Activated naive CD4-positive, alpha-beta T cell treated with anti-CD3 and anti-CD28 coated beads, Interleukin-2, amount 50 U/mL, for 24 hours (primary cell): Measurements from ENCODE around the gene GFRA1.

Source experiments
- H3K27ac Mint-ChIP-seq: one replicate; pipeline ENCODE4 v1.8.0; 2021; ENCODE audit warnings: mild to moderate bottlenecking, mixed read lengths
- H3K27me3 Mint-ChIP-seq: one replicate; pipeline ENCODE4 v1.8.0; 2021; ENCODE audit warnings: mixed read lengths
- H3K36me3 Mint-ChIP-seq: one replicate; pipeline ENCODE4 v1.8.0; 2021; ENCODE audit warnings: mixed read lengths
- H3K4me1 Mint-ChIP-seq: one replicate; pipeline ENCODE4 v1.8.0; 2021; ENCODE audit warnings: mixed read lengths
- H3K4me3 Mint-ChIP-seq: one replicate; pipeline ENCODE4 v1.8.0; 2021; ENCODE audit warnings: mild to moderate bottlenecking, mixed read lengths
- H3K9me3 Mint-ChIP-seq: one replicate; pipeline ENCODE4 v1.8.0; 2021; ENCODE audit warnings: mixed read lengths

Gene GFRA1

GRCh38 chr10:116106611-116107010 is 166.4 kb downstream of the GFRA1 start:
- Mint-ChIP-seq H3K4me3 (no peak overlapping the region), H3K36me3 (no peaks in the 10 kb centered on the region), H3K4me1 (no peaks in the 10 kb centered on the region), H3K27me3 (no peaks in the 10 kb centered on the region), H3K9me3 (no peaks in the 10 kb centered on the region), H3K27ac (no peak overlapping the region)

DNA sequence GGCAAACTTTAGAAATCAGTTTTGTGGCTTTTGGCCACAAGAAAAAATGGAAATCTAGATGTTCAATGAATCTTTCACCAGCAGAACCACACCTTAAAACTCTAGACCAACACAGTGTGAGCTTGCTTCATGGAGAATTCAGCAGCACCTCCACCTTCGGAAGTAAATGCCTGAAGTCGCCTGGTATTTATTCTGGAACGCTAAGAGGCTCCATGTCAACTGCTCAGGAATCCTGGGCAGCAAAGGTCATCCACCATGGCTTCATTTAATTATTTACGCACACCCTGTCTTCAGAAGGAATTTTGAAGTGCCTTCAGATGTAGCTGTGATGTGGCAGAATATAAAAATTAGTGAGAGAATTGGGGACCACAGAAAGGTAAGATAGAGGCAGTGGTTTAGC is 167.7 kb downstream of the GFRA1 start:
- Mint-ChIP-seq H3K27me3 (no peaks in the 10 kb centered on the region), H3K9me3 (no peaks in the 10 kb centered on the region), H3K4me1 (no peaks in the 10 kb centered on the region), H3K27ac (no peak overlapping the region), H3K36me3 (no peaks in the 10 kb centered on the region), H3K4me3 (no peak overlapping the region)

DNA sequence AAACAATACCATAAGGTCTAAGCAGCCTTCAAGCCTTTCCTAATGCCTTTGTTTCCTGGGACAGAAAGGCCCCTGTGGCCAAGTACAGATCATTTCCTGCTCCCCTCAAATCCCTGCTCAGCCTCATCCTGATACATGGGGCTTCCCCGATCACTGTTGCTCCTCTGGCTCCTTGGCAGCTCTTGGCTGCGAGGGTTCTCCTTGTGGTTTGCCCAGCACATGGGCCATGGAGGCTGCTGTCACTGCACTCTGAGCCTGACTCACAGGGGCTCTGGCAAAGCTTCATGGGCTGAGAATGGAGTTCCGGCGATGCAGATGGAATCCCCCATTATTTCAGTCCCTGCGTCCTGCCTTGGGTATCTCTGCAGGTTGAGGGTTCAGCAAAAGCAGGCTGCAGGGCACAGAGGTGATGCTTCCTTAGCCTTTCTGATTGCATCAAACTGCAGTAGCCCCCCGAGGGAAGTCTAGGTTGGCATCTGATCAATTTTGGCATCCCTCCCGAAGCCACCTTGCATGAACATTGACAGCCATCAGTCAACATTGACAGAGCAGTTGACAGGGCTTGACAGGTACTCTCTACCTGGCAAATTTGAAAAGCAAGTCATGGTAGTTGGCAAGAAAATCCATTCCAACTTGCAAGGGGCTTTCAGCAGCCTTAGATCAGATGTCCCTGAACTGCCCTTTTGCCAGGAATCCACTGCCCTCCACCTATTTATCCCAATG is 168.6 kb downstream of the GFRA1 start:
- Mint-ChIP-seq H3K36me3 (no peaks in the 10 kb centered on the region), H3K4me3 (no peak overlapping the region), H3K4me1 (no peaks in the 10 kb centered on the region), H3K9me3 (no peaks in the 10 kb centered on the region), H3K27ac (no peak overlapping the region), H3K27me3 (no peaks in the 10 kb centered on the region)

- no peaks in the 10 kb centered on the region for H3K4me1 Mint-ChIP-seq
These were observed 169.3 kb downstream of the GFRA1 start for GRCh38 chr10:116103668-116104067.

DNA sequence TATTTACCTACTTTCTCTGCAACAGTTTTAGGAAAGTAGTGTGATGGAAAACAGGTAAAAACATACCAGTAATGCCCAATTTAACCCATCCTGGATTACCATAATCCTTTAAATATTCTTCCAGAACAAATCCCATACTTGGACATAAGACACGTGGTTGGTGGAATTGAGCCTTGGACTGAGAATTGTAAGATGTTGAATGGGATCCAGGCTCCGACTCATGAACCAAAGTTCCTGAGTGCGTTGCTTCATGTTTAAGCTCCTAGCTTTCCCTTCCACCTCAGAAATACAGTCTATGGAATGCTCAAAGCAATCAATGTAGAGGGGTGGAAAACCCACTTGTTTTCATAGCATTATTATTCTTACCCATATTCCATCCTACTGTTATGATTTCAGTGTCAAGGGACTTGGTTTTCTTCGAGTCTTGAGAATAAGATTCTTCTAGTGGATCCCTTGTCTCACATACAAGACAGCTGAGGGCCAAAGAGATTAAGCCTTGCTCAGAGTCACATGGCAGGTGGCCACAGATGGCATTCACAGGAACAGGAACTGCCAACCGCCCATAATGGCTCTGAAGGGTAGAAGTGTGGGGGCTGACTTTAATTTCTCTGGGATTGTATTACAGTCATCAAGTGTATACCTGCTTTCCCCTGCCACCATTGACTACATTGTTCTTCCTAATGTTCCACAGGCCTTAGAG is 171.2 kb downstream of the GFRA1 start:
- Mint-ChIP-seq H3K27ac (no peak overlapping the region), H3K27me3 (no peaks in the 10 kb centered on the region), H3K4me3 (no peak overlapping the region), H3K36me3 (no peaks in the 10 kb centered on the region), H3K9me3 (no peaks in the 10 kb centered on the region), H3K4me1 (no peaks in the 10 kb centered on the region)

More at GRCh38 chr10:116103668-116104067, 169.3 kb downstream of the GFRA1 start:
- Mint-ChIP-seq H3K27ac (no peak overlapping the region), H3K4me3 (no peak overlapping the region), H3K27me3 (no peaks in the 10 kb centered on the region), H3K9me3 (no peaks in the 10 kb centered on the region), H3K36me3 (no peaks in the 10 kb centered on the region)

- Mint-ChIP-seq H3K36me3 (no peaks in the 10 kb centered on the region), H3K4me1 (no peaks in the 10 kb centered on the region), H3K27ac (no peak overlapping the region), H3K4me3 (no peak overlapping the region), H3K9me3 (no peaks in the 10 kb centered on the region), H3K27me3 (no peaks in the 10 kb centered on the region)
These were observed 172.0 kb downstream of the GFRA1 start for GRCh38 chr10:116100984-116101383.

DNA sequence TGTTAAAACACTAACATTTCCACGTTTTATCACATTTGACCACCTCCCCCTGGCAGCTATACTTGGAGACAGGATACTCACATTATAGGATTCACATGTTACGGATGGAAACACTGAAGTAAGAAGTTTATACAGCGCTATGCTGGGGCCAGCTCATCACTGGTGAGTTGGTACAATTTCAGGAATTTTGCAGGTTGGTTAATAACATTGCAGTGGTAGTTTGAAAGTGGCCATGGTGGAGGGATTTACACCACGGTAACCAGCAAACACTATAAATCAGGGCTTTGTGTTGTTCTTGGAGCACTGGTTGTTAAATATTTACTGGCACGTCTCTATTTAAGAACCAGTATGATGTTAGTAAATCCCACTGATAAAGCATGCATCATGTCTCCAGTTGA is 174.0 kb downstream of the GFRA1 start:
- Mint-ChIP-seq H3K36me3 (no peaks in the 10 kb centered on the region), H3K27ac (no peak overlapping the region), H3K27me3 (no peaks in the 10 kb centered on the region), H3K4me3 (no peak overlapping the region), H3K9me3 (no peaks in the 10 kb centered on the region), H3K4me1 (no peaks in the 10 kb centered on the region)

DNA sequence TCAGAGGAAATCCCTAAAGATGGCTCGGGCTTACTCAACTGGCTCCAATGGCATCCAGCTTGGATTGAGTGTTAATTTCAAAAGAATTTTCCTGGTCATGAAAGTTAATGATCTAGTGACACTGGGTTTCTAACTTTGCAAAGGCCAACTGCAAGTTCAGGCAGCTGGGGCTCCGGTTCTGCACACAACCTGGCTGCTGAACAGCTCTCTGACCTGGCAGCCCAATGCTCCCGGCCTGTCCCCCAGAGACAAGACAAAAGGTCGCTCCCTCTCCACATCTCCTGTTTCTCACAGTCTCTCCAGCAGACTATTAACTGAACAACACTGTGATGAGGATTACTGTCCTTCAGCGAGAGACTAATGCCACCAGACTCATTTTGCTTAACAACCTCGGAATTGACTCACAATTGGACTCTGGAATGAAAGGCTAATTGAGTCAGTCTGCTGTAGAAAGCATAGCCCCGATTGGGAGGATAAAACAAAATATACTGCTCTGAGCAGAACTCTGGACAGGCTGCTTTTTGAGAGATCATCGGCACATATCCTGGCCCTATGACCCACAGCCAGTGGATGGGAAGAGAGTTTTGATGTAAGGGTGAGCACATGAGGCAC is 174.5 kb downstream of the GFRA1 start:
- Mint-ChIP-seq H3K4me1 (no peaks in the 10 kb centered on the region), H3K27ac (no peak overlapping the region), H3K9me3 (no peaks in the 10 kb centered on the region), H3K4me3 (no peak overlapping the region), H3K27me3 (no peaks in the 10 kb centered on the region), H3K36me3 (no peaks in the 10 kb centered on the region)

- no peak overlapping the region for H3K4me3 Mint-ChIP-seq
- no peaks in the 10 kb centered on the region for H3K27me3 Mint-ChIP-seq
- no peaks in the 10 kb centered on the region for H3K36me3 Mint-ChIP-seq
- H3K4me1 Mint-ChIP-seq = no peaks in the 10 kb centered on the region
- no peak overlapping the region for H3K27ac Mint-ChIP-seq
- no peaks in the 10 kb centered on the region for H3K9me3 Mint-ChIP-seq
These were observed 175.7 kb downstream of the GFRA1 start for GRCh38 chr10:116097239-116097784.

- no peaks in the 10 kb centered on the region for H3K36me3 Mint-ChIP-seq
- H3K9me3 Mint-ChIP-seq = no peaks in the 10 kb centered on the region
- no peak overlapping the region for H3K4me3 Mint-ChIP-seq
- no peaks in the 10 kb centered on the region for H3K27me3 Mint-ChIP-seq
- no peaks in the 10 kb centered on the region for H3K4me1 Mint-ChIP-seq
- no peak overlapping the region for H3K27ac Mint-ChIP-seq
These were observed 176.5 kb downstream of the GFRA1 start for GRCh38 chr10:116096526-116096925.

GRCh38 chr10:116094356-116094755 is 178.7 kb downstream of the GFRA1 start:
- Mint-ChIP-seq H3K9me3 (no peaks in the 10 kb centered on the region), H3K27ac (no peak overlapping the region), H3K27me3 (no peaks in the 10 kb centered on the region), H3K4me1 (no peaks in the 10 kb centered on the region), H3K36me3 (no peaks in the 10 kb centered on the region), H3K4me3 (no peak overlapping the region)

GRCh38 chr10:116093031-116093430 is 180.0 kb downstream of the GFRA1 start:
- Mint-ChIP-seq H3K4me1 (no peaks in the 10 kb centered on the region), H3K9me3 (no peaks in the 10 kb centered on the region), H3K27ac (no peak overlapping the region), H3K27me3 (no peaks in the 10 kb centered on the region), H3K4me3 (no peak overlapping the region), H3K36me3 (no peaks in the 10 kb centered on the region)

DNA sequence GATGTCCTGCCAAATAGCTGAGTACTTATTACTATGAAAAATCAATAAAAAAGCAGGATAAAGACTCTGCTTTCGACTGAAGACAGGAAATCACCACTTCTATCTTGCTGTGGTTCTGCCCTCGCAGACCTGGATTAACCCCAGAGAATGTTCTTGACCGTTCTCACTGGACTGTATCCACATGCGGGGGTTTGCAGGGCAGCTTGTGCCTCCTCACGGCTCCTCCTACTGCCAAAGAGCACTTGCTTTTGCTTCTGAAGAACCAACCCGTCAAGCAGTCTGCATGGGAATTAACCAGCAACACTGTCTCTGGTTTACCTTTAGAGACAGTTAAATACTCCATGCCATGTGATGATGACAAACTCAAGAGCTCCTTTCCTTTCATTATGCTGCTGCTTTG is 184.0 kb downstream of the GFRA1 start:
- no peak overlapping the region for H3K27ac Mint-ChIP-seq
- no peaks in the 10 kb centered on the region for H3K4me1 Mint-ChIP-seq
- H3K4me3 Mint-ChIP-seq = no peak overlapping the region
- H3K27me3 Mint-ChIP-seq = no peaks in the 10 kb centered on the region
- H3K36me3 Mint-ChIP-seq = no peaks in the 10 kb centered on the region
- no peaks in the 10 kb centered on the region for H3K9me3 Mint-ChIP-seq

GRCh38 chr10:116085323-116085722 is 187.7 kb downstream of the GFRA1 start:
- H3K27me3 Mint-ChIP-seq = no peaks in the 10 kb centered on the region
- no peak overlapping the region for H3K27ac Mint-ChIP-seq
- H3K36me3 Mint-ChIP-seq = no peaks in the 10 kb centered on the region
- H3K4me1 Mint-ChIP-seq = no peaks in the 10 kb centered on the region
- H3K4me3 Mint-ChIP-seq = no peak overlapping the region
- H3K9me3 Mint-ChIP-seq = no peaks in the 10 kb centered on the region

DNA sequence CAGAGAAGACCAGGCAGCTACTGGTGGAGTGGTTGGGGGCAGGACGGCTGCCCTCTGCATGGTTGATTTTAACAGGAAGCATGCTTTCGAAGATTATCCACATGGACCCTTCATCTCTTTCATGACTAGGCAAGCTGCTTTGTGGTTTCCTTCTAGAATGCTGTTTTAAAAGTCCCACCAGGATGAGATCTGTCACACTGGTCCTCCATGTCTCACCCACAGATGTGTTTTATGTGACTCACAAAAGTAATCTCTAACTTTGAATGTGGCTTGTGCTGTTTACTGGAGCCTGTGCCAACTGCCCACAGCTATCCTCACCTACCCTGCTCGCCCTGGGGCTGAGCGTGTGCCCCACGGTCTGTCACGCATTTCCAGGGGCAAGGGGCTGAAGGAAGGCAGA is 188.8 kb downstream of the GFRA1 start:
- Mint-ChIP-seq H3K9me3 (no peaks in the 10 kb centered on the region), H3K4me1 (no peaks in the 10 kb centered on the region), H3K36me3 (no peaks in the 10 kb centered on the region), H3K4me3 (no peak overlapping the region), H3K27ac (no peak overlapping the region), H3K27me3 (no peaks in the 10 kb centered on the region)

DNA sequence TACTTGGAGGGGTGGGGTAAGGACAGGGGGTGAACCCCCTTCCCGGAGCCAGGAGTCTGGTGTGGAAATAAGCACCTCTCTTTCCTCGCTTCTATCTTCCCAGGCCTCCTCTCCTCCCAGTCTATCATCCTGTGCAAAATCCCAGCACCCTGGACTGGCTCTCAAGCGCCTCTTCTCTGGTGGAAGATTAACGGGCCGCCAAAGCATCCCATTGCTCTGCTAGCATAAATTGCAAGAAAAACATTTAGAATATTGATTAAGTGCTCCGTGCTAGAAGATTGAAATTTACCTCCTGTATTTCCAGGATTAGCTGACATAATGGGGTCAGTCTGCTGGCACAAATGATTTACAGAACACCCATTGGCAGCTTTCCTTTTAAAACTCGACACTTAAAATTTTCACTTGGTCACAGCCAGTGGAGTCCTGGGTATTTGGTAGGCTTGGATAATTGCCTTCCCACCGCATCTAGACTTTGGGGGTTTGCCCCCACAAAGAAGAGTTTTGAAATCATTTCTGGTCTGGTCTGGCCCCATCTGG is 189.7 kb downstream of the GFRA1 start:
- Mint-ChIP-seq H3K36me3 (no peaks in the 10 kb centered on the region), H3K4me3 (no peak overlapping the region), H3K9me3 (no peaks in the 10 kb centered on the region), H3K27me3 (no peaks in the 10 kb centered on the region), H3K27ac (no peak overlapping the region), H3K4me1 (no peaks in the 10 kb centered on the region)
